H1 (cell line): ENCODE data around the gene IL5. TPM values are rescaled to one million over a fixed set of nuclear protein-coding genes. Genes with fewer than 3 reads are reported as not detected.

Source experiments
- CTCF ChIA-PET: fragments of 300-600 bp; sonication (Branson Sonifier 250); formaldehyde crosslinking; loops from one replicate; lab custom pipeline; 2021; ENCODE audit not compliant: partially characterized antibody; lab: Charles Lee
- POLR2A ChIA-PET: fragments of 300-600 bp; sonication (Branson Sonifier 250); formaldehyde crosslinking; loops from one replicate; lab custom pipeline; 2021; ENCODE audit warnings: inconsistent platforms; ENCODE audit not compliant: partially characterized antibody; lab: Charles Lee
- DNase-seq, 2 experiments: peaks; one replicate each; pipeline versions ENCODE4 v3.0.0 to v3.0.0-alpha.2; 2010 to 2022; ENCODE audit warnings: low spot score in 2 of 2, low read depth in 1 of 2, mixed read lengths in 1 of 2
- FAIRE-seq: peaks from 2 replicates; lab custom pipeline; 2011; peaks lifted over from hg19 to GRCh38; lab: Jason Lieb, UNC
- H2AFZ ChIP-seq: 2 replicates; pipeline ENCODE4 v1.8.1; 2012; ENCODE audit warnings: low read length, inconsistent platforms
- H2AK5ac ChIP-seq: 2 replicates; pipeline ENCODE4 v1.6.1; 2013; ENCODE audit warnings: low read depth, low read length
- H2BK120ac ChIP-seq: replicated peaks from 2 replicates; pipeline ENCODE3; 2013; ENCODE audit warnings: low read depth, low read length, inconsistent platforms
- H2BK12ac ChIP-seq: 2 replicates; pipeline ENCODE4 v1.6.1; 2013; ENCODE audit warnings: low read depth, low read length
- H2BK15ac ChIP-seq: 2 replicates; pipeline ENCODE4 v1.6.1; 2013; ENCODE audit warnings: low read length
- H2BK20ac ChIP-seq: 2 replicates; pipeline ENCODE4 v1.6.1; 2013; ENCODE audit warnings: low read length
- H2BK5ac ChIP-seq: 2 replicates; pipeline ENCODE4 v1.6.1; 2013; ENCODE audit warnings: low read depth, low read length
- H3K14ac ChIP-seq: 2 replicates; pipeline ENCODE4 v1.6.1; 2013; ENCODE audit warnings: inconsistent platforms; ENCODE audit not compliant: insufficient read length
- H3K18ac ChIP-seq: 2 replicates; pipeline ENCODE4 v1.6.1; 2013; ENCODE audit warnings: low read length; ENCODE audit errors: extremely low read depth
- H3K23ac ChIP-seq: 2 replicates; pipeline ENCODE4 v1.6.1; 2013; ENCODE audit warnings: inconsistent platforms; ENCODE audit not compliant: insufficient read length
- H3K23me2 ChIP-seq: 2 replicates; pipeline ENCODE4 v1.6.1; 2013; ENCODE audit warnings: low read depth, low read length
- H3K27ac ChIP-seq: 2 replicates; pipeline ENCODE4 v1.6.1; 2011; ENCODE audit warnings: low read depth, low read length, inconsistent platforms
- H3K27me3 ChIP-seq, 4 experiments: replicated peaks in 1 of 4; 1 replicate in 1 of 4; 2 replicates in 3 of 4; pipeline versions ENCODE4 v1.6.1 to v1.8.1; 2011 to 2013; ENCODE audit warnings: low read length in 3 of 4, mild to moderate bottlenecking in 3 of 4, inconsistent platforms in 2 of 4, mixed read lengths in 2 of 4, moderate library complexity in 1 of 4; ENCODE audit not compliant: control insufficient read depth in 3 of 4, insufficient read depth in 3 of 4; ENCODE audit errors: extremely low read depth in 1 of 4
- H3K36me3 ChIP-seq, 4 experiments: 2 replicates each; pipeline versions ENCODE4 v1.6.1 to v1.8.1; 2011 to 2013; ENCODE audit warnings: mild to moderate bottlenecking in 4 of 4, low read length in 3 of 4, moderate library complexity in 2 of 4, control low read depth in 1 of 4, inconsistent platforms in 1 of 4; ENCODE audit not compliant: insufficient read depth in 4 of 4, control insufficient read depth in 2 of 4
- H3K4ac ChIP-seq: replicated peaks from 2 replicates; pipeline ENCODE3; 2013; ENCODE audit warnings: low read length, low read depth, mixed read lengths, inconsistent platforms; ENCODE audit not compliant: insufficient read length
- H3K4me1 ChIP-seq, 4 experiments: replicated peaks in 1 of 4; 1 replicate in 1 of 4; 2 replicates in 3 of 4; pipeline versions ENCODE4 v1.6.1 to v1.8.1; 2011 to 2013; ENCODE audit warnings: low read length in 3 of 4, inconsistent platforms in 2 of 4, mixed read lengths in 1 of 4; ENCODE audit not compliant: insufficient read depth in 4 of 4, control insufficient read depth in 3 of 4
- H3K4me2 ChIP-seq, 2 experiments: 2 replicates each; pipeline versions ENCODE4 v1.6.1 to v1.8.1; 2011 to 2013; ENCODE audit warnings: low read depth in 2 of 2, low read length in 2 of 2, control low read depth in 1 of 2, inconsistent platforms in 1 of 2, mild to moderate bottlenecking in 1 of 2; ENCODE audit not compliant: insufficient read depth in 1 of 2
- H3K4me3 ChIP-seq, 4 experiments: fragments of 200-600, 300-600 bp in 1 of 4; sonication (generic), shearing (Covaris generic), sonication (Bioruptor Twin) in 1 of 4; 2 replicates each; pipeline versions ENCODE4 v1.5.1 to v1.8.1; 2011 to 2016; ENCODE audit warnings: low read length in 4 of 4, low read depth in 3 of 4, control low read depth in 2 of 4, inconsistent platforms in 2 of 4, mild to moderate bottlenecking in 2 of 4, mixed read lengths in 1 of 4, moderate library complexity in 1 of 4; ENCODE audit not compliant: insufficient read depth in 2 of 4; ENCODE audit errors: extremely low read depth in 1 of 4
- H3K56ac ChIP-seq: replicated peaks from 2 replicates; pipeline ENCODE3; 2013; ENCODE audit warnings: low read depth, mild to moderate bottlenecking, mixed read lengths, low read length, inconsistent platforms; ENCODE audit not compliant: insufficient read length
- H3K79me1 ChIP-seq: 2 replicates; pipeline ENCODE4 v1.6.1; 2013; ENCODE audit warnings: low read depth, low read length, control low read depth
- H3K79me2 ChIP-seq, 2 experiments: 2 replicates each; pipeline versions ENCODE4 v1.6.1 to v1.8.1; 2012 to 2013; ENCODE audit warnings: low read length in 2 of 2, mild to moderate bottlenecking in 2 of 2, inconsistent platforms in 1 of 2; ENCODE audit not compliant: insufficient read depth in 2 of 2, control insufficient read depth in 1 of 2
- H3K9ac ChIP-seq, 4 experiments: replicated peaks in 1 of 4; 1 replicate in 1 of 4; 2 replicates in 3 of 4; pipeline versions ENCODE4 v1.6.1 to v1.8.1; 2011 to 2013; ENCODE audit warnings: low read depth in 3 of 4, low read length in 3 of 4, control low read depth in 2 of 4, mild to moderate bottlenecking in 2 of 4, moderate library complexity in 2 of 4, inconsistent platforms in 1 of 4; ENCODE audit errors: extremely low read depth in 1 of 4
- H3K9me3 ChIP-seq, 2 experiments: 2 replicates each; pipeline versions ENCODE4 v1.6.1 to v1.8.1; 2012 to 2013; ENCODE audit warnings: mild to moderate bottlenecking in 2 of 2, moderate library complexity in 2 of 2, control low read depth in 1 of 2, inconsistent platforms in 1 of 2, low read depth in 1 of 2, low read length in 1 of 2, mixed read lengths in 1 of 2; ENCODE audit not compliant: insufficient read depth in 2 of 2
- H4K20me1 ChIP-seq, 2 experiments: replicated peaks in 1 of 2; 2 replicates each; pipeline versions ENCODE3 to v1.8.1; 2011 to 2013; ENCODE audit warnings: inconsistent platforms in 2 of 2, low read length in 2 of 2, mild to moderate bottlenecking in 1 of 2; ENCODE audit not compliant: insufficient read depth in 2 of 2, control insufficient read depth in 1 of 2
- H4K5ac ChIP-seq: 2 replicates; pipeline ENCODE4 v1.6.1; 2013; ENCODE audit warnings: low read length, low read depth, mixed read lengths, inconsistent platforms; ENCODE audit not compliant: insufficient read length
- H4K8ac ChIP-seq: 2 replicates; pipeline ENCODE4 v1.8.0; 2013; ENCODE audit warnings: mild to moderate bottlenecking, moderate library complexity, low read length, inconsistent platforms; ENCODE audit not compliant: insufficient read depth; ENCODE audit errors: extremely low read depth
- H4K91ac ChIP-seq: replicated peaks from 2 replicates; pipeline ENCODE3; 2013; ENCODE audit warnings: low read length, mixed read lengths, inconsistent platforms; ENCODE audit not compliant: insufficient read length
- HDAC2 ChIP-seq, 2 experiments: fragments of 300-600 bp in 1 of 2; sonication (generic) in 1 of 2; IDR thresholded peaks; 2 replicates each; pipeline ENCODE4 v1.6.1; 2011 to 2012; ENCODE audit warnings: low read depth in 2 of 2, low read length in 2 of 2, mild to moderate bottlenecking in 2 of 2, moderate library complexity in 2 of 2, borderline replicate concordance in 1 of 2, inconsistent platforms in 1 of 2
- NANOG ChIP-seq: IDR thresholded peaks from 2 replicates; pipeline ENCODE4 v1.6.1; 2011; ENCODE audit warnings: low read length, low read depth, mild to moderate bottlenecking, inconsistent platforms; ENCODE audit not compliant: insufficient read depth, poor library complexity, severe bottlenecking
- SP1 ChIP-seq: IDR thresholded peaks from 2 replicates; pipeline ENCODE4 v1.6.1; 2011; ENCODE audit warnings: low read depth, low read length
- WGBS, 2 experiments: shearing (Covaris generic) in 1 of 2; methylation state at CpG; one replicate each; pipeline versions ENCODE4 v1.1.6 to v1.1.7; 2013 to 2015; ENCODE audit warnings: low lambda C conversion rate in 2 of 2, mixed read lengths in 2 of 2, inconsistent platforms in 1 of 2, low coverage in 1 of 2, missing lambda C conversion rate in 1 of 2; ENCODE audit not compliant: insufficient replicate concordance in 2 of 2, insufficient coverage in 1 of 2, insufficient read length in 1 of 2; ENCODE audit errors: extremely low coverage in 1 of 2, missing lambda C conversion rate in 1 of 2; 5-methylcytosine and 5-hydroxymethylcytosine counted together
- polyA plus RNA-seq, 7 experiments: library from polyadenylated mRNA; depleted of rRNA in 3 of 7; stranded (reverse) in 5 of 7; unstranded in 2 of 7; fragments of >200 nt in 5 of 7; fragments of 200-250 nt in 2 of 7; gene quantifications; 1 replicate in 5 of 7; 2 replicates in 1 of 7; 4 replicates in 1 of 7; pipeline versions ENCODE4 v1.2.1 to v1.2.3, GENCODE V29; 2011 to 2013; ENCODE audit warnings: missing spikeins in 2 of 7, mixed read lengths in 2 of 7
- total RNA-seq: library from RNA; stranded (reverse); fragmentation: NEBNext Ultra II Directional; extraction: Animal tissue kit (Norgen Biotek cat#: 25700); gene quantifications from 2 replicates; pipeline ENCODE4 v1.2.1, GENCODE V29; 2021

The IL5 gene
- total and polyA plus RNA-seq, 2 of the 8 experiments (the other 6 are each of a cell fraction or from before 2014, with no cell fraction given): not detected

GRCh38 chr5:132540149-132540548 is 3.2 kb downstream of the IL5 start:
- Histone ChIP-seq H2BK15ac (no peak overlapping the region), H2BK120ac (no peak overlapping the region), H2BK5ac (no peak overlapping the region), H3K27ac (no peak overlapping the region), H3K18ac (no peak overlapping the region; the same call in 1 of the 2 replicates), H3K14ac (no peak overlapping the region), H3K9ac (no peak overlapping the region; a peak in 1 of 7 replicates), H3K79me1 (no peaks in the 10 kb centered on the region), H3K9me3 (no peaks in the 10 kb centered on the region), H4K5ac (no peak overlapping the region), H3K23me2 (no peaks in the 10 kb centered on the region; the same call in 1 of the 2 replicates), H2AK5ac (no peak overlapping the region), H3K4ac (no peak overlapping the region), H3K4me3 (no peak overlapping the region), H2AFZ (peak overlapping the region; percentile 89; the same call in 1 of the 2 replicates), H4K20me1 (no peaks in the 10 kb centered on the region), H3K4me2 (no peak overlapping the region), H3K4me1 (no peaks in the 10 kb centered on the region; a peak in 1 of 7 replicates), H4K8ac (peak overlapping the region; percentile 38; the same call in 1 of the 2 replicates), H4K91ac (no peak overlapping the region), H3K23ac (no peak overlapping the region), H2BK12ac (no peak overlapping the region), H3K79me2 (no peaks in the 10 kb centered on the region), H3K27me3 (no peaks in the 10 kb centered on the region), H3K36me3 (no peaks in the 10 kb centered on the region), H3K56ac (no peak overlapping the region), H2BK20ac (no peak overlapping the region)
- FAIRE-seq (no peak), DNase-seq (no peak)
- TF ChIP-seq SP1 (no peak), NANOG (no peak), HDAC2 (IDR thresholded peaks at IDR 0.05; ENCODE audit: borderline replicate concordance in 1 of 2, low read depth in 2 of 2, low read length in 2 of 2) (no peak)
- CTCF ChIA-PET: interaction anchor here (1.0 to 1.7 kb wide), 3 partner anchors 9 to 280 kb away, joined by 3 to 16 read pairs (median 4); no protein-coding TSS in a partner anchor
- POLR2A ChIA-PET: no interaction called here
- WGBS, 2 experiments: 88% methylated on average over 5 of the region's 5 CpGs; no CpG with 5 or more reads in 1 of the 2 experiments
